Measurements from ENCODE around the gene GULP1. TPM values are rescaled to one million over a fixed set of nuclear protein-coding genes. Genes with fewer than 3 reads are reported as not detected.

Gene GULP1
- total and polyA plus RNA-seq, 7 donors, result 5.6 to 18.0 (median 11.3) TPM

GRCh38 chr2:188309364-188309763 is 17.7 kb downstream of the GULP1 start:
- no peak for TF ChIP-seq CTCF (IDR thresholded peaks at IDR 0.05)
- Histone ChIP-seq H3K4me1 (peaks cover 7% of the 10 kb centered on the region), H3K27me3 (ENCODE audit: insufficient read depth in 3 of 3, low read length in 2 of 3) (no peaks in the 10 kb centered on the region), H3K4me3 (no peak overlapping the region), H3K36me3 (ENCODE audit: insufficient read depth in 1 of 2, low read depth in 1 of 2) (no peaks in the 10 kb centered on the region), H3K27ac (no peak overlapping the region), H3K9me3 (no peaks in the 10 kb centered on the region)
- ATAC-seq, result no peak
- WGBS, 3 donors, result 97 to 99% (median 97%) methylated on average over 4 of the region's 4 CpGs
- no peak for DNase-seq
- intact Hi-C loops (cut with DNase I), result no loop called here

DNA sequence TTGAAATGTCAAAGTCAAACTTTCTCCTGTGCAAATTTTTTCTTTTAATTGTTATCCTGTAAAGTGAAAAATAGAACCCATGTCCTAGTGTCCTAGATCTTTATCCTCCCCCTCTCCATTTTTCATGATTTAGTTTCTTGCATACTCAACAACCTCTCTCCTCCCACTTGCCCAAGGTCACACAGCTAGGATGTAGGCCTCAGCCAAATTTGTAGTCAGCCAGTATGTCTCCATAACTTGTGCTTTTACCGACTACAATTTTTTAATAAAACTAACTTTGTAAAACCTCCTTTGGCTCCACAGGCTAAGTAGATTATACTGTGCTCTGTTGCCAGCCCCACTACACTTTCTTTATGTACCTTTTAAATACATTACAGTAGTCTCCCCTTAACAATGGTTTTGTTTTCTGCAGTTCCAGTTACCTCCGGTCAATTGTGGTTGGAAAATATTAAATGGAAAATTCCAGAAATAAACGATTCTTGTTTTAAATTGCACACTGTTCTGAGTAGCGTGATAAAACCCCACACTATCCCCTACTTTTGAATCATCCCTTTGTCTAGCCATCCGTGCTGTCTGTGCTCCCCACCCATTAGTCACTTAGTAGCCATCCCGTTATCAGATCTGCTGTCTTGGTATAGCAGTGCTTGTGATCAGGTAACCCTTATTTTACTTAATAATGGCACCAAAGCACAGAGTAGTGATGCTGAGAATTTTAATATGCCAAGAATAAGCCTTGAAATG is 22.8 kb downstream of the GULP1 start:
- Histone ChIP-seq H3K27ac (no peak overlapping the region), H3K36me3 (ENCODE audit: insufficient read depth in 1 of 2, low read depth in 1 of 2) (no peaks in the 10 kb centered on the region), H3K4me3 (no peak overlapping the region), H3K27me3 (ENCODE audit: insufficient read depth in 3 of 3, low read length in 2 of 3) (no peaks in the 10 kb centered on the region), H3K4me1 (no peaks in the 10 kb centered on the region), H3K9me3 (no peaks in the 10 kb centered on the region)
- intact Hi-C loops (cut with DNase I), result no loop called here
- no peak for TF ChIP-seq CTCF (IDR thresholded peaks at IDR 0.05)
- WGBS, 3 donors, result 80 to 89% (median 88%) methylated on average over 6 of the region's 6 CpGs
- DNase-seq (no peak), ATAC-seq (no peak)

GRCh38 chr2:188315750-188316149 is 24.1 kb downstream of the GULP1 start:
- Histone ChIP-seq H3K27me3 (ENCODE audit: insufficient read depth in 3 of 3, low read length in 2 of 3) (no peaks in the 10 kb centered on the region), H3K4me3 (no peak overlapping the region), H3K27ac (no peak overlapping the region), H3K9me3 (no peaks in the 10 kb centered on the region), H3K4me1 (no peaks in the 10 kb centered on the region), H3K36me3 (ENCODE audit: insufficient read depth in 1 of 2, low read depth in 1 of 2) (no peaks in the 10 kb centered on the region)
- TF ChIP-seq CTCF (IDR thresholded peaks at IDR 0.05), result no peak
- intact Hi-C loops (cut with DNase I), result no loop called here
- WGBS, 3 donors, result 92 to 97% (median 94%) methylated on average over 4 of the region's 4 CpGs
- no peak for ATAC-seq
- no peak for DNase-seq

DNA sequence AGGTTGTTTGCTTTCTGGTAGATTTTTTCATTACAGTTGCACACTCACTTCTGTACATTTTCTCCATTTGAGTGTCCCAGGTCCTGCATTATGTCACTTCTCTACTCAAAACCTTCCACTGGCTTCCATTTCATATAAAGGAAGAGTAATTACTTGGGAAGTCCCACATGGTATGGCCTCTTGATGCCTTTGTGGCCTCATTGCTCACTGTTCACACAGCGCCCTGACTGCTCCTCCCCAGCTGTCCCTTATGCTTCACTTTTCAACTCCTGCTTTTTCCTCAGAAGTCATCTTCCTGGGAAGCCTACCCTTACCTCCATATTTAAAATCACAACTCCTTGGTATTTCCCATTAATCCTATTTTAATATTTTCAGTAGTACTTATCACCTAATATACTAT is 24.7 kb downstream of the GULP1 start:
- Histone ChIP-seq H3K36me3 (ENCODE audit: insufficient read depth in 1 of 2, low read depth in 1 of 2) (no peaks in the 10 kb centered on the region), H3K4me3 (no peak overlapping the region), H3K9me3 (no peaks in the 10 kb centered on the region), H3K27me3 (ENCODE audit: insufficient read depth in 3 of 3, low read length in 2 of 3) (no peaks in the 10 kb centered on the region), H3K27ac (no peak overlapping the region), H3K4me1 (no peaks in the 10 kb centered on the region)
- intact Hi-C loops (cut with DNase I), result no loop called here
- DNase-seq, result no peak
- 98 to 100% (median 100%) methylated on average over 1 of the region's 1 CpG for WGBS, 3 donors
- no peak for ATAC-seq
- TF ChIP-seq CTCF (IDR thresholded peaks at IDR 0.05), result no peak

Data from psoas muscle (tissue), 8 donors.